Activated CD4-positive, alpha-beta T cell treated with anti-CD3 and anti-CD28 coated beads, Interleukin-2, Interleukin-4, amounts not matched to agents 100 ng/mL and 50 ng/mL, durations not matched to agents 16 hours and 8 hours (primary cell): ENCODE measurements around the gene PRCP.
A peak's percentile ranks its signal among the peaks of the same experiment; 100 is the strongest.

Experiments used
- DNase-seq: peaks from one replicate; pipeline ENCODE4 v3.0.0-alpha.2; 2020; ENCODE audit warnings: low spot score

The PRCP gene

DNA sequence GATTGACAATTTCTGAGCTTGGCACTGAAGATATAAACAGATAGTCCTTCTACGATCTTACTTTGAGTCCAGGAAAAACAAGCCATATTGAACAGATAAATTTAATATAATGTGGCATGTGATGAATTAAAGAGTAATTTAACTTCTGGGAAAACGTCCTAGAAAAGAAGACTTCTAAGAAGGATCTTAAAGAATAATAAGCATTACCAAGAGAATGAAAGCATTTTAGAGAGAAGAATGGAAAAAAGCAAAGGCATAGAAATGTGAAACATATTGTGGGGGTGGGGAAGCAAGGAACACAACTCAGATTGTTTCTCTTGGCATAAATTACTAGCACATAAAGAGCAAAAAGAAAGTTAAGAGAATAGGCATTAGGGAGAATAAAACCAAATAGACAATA, 6.7 kb upstream of the PRCP start:
- DNase-seq: no peak

DNA sequence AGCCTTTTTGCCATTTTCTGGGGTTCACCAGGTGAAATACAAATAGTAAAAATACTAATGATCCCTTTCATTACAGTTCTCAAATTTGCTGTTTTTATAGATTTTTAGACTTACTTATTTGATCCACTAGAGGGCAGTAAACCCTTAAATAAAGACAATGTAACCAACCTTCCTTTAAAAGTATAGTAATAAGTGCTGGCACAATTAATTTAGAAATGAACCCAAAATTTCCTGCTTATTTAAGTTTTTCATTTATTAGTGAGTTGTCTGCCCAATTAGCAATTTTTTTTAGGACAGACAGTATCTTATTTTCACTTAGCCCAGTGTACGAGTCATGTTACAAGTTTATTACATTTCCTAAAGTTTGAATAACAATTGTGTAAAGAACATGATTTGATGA, 6.0 kb upstream of the PRCP start:
- no peak for DNase-seq

DNA sequence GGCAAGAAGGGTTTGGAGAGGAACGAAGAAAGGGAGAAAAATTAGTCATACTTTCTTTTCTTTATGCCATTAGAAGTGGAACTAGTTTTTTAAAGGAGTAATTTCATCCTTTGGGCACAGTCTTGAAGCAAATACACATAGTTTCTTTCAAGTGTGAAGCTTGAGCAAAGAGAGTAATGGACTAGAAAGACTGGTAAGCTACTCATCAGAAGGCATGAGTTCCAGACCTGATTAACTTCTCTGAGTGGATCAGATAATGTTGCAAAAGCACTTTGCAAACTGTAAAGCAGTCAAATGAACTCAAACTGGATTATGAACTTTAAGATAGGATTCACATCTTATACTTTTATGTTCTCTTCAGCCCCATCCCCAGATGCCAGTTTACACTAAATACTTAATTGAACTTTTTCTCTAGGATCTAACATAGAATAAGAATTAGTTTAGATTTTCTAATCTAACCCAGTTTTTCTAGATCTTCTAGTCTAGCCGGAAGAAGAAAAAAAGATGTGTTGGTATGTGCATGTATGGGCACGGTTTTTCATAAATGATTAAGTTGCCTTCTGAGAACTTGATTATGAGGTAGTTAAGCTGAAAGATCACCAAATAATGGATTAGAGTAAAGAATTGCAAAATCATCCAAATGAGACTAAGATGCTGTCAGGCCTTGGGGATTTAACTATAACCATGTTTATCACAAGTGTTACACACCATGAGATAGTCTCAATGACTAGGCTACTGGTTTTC, 3.8 kb upstream of the PRCP start:
- DNase-seq: no peak

DNA sequence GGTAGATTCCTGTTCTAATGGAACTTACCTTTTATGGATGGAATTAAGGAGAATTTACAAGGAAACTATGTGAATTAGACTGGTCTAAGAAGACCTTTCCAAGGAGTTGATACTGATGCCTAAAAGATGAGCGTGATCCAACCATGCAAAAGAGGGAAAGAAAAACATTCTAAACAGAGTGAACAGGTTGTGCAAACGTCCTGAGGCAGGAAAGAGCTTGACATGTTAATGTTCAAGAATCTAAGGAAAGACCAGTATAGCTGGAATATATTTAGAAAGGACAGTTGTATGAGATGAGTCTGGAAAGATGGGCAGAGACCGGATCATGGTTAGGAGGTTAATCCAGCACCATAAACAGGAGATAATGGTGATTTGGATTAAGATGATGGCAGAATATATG, 2.6 kb upstream of the PRCP start:
- no peak for DNase-seq

DNA sequence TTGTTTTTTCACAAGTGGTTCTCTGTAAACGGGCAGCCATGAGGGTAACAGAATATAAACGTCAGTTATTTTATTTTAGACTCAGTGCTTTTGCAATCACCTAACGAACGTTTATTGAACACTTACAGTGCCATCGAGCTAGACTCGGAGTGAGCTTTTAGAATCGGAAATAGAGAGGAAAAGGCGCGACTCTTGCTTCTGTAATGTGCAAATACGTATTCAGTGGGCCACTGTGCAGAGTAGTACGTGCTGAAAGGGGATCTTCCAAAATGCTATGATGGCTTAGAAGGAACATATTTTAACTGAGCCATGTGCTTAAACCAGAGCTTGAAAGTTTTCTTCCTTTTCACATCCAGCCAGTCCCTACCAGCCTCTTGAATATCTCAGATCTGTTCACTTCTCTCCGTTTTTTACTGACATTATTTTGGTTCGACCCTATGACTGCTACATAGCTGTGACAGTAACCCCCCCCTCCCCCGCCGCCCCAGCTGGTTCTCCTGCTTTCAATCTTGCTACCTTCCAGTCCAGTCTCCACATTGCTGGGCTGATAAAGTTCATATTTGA, 1.8 kb upstream of the PRCP start:
- DNase-seq: no peak

DNA sequence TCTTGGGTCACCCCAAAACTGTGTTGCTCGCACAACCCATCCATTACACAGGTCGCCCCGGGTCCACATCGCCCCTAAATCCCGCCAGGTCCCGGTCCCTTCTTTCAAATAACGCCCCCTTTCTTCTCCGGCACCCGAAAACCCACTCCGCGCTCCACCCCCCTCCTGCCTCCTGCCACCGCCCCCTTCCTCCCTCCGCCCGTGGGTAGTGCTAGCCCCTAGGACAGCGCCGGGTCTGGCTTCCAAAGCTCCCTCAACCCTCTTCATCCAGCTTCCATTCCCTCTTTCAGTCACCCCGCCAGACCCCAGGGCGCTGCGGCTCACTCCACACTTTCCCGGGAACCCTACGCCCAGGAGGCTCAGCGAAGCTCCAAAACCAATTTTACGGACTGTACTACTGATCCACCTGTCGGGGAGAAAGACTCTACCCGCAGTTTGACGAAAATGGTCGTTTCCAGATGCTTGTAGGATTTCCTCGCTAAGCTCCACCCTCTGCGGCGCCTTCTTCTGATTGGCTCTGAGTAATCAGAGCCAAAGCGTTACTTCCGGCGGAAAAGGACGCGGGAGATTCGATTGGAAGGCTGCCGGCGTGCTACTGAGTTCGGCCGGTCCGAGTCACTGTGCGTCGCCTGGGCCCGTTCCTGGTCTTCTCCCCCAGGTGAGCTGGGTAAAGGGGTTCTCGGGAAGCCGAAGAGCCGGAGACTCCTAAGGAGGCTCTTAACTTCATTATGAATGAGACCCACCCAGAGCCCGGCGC, 1.1 kb upstream of the PRCP start, which contains the start of gene DDIAS:
DDIAS (plus strand) TSS at position 572 of the 757 bp plus-strand sequence. CDS start 13,003 bp downstream, outside the sequence.
- peak; percentile 97 for DNase-seq

DNA sequence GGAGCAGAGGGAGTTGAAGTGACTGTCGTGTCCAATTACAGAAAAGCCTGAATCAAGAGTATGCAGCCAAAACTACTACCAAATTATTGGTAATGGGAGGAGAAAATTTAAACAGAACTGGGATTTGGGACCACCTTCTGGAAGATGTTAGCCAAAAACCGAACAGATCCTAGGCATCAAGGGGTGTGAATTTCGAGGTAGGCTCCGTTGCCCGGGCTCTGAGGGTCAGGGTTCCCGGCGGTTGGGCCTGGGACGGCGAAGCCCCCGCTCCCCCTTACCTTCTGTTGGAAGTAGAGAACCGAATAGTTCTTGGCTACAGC, 313 bp downstream of the PRCP start:
- no peak for DNase-seq

DNA sequence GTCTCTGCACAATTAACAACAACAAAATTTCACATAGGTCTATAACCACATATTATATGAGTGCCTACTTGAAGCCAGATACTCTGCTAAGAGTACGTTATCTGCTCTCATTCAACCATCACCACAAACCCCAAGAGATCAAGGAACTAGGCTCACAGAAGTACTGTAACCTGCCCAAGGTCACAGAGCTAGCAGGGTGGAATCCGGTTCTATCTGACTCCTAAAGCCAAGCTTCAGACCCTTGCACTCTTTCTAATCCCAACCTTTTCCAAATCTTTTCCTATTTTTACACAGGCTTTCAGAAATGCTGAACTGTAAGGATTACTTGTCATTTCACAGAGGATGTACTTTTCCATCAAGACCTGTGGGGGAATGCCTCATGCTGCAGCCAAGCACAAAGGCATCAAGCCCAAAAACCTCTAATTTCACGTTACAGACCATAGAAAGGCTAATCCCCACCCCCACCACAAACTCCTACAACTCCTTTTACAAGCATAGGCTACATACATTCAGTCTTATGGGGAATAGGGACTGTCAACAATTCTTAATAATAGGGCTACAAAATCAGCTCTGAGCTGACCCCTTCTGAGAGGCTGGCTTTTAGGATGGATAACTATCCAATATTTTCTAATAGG, 927 bp downstream of the PRCP start:
- no peak for DNase-seq

DNA sequence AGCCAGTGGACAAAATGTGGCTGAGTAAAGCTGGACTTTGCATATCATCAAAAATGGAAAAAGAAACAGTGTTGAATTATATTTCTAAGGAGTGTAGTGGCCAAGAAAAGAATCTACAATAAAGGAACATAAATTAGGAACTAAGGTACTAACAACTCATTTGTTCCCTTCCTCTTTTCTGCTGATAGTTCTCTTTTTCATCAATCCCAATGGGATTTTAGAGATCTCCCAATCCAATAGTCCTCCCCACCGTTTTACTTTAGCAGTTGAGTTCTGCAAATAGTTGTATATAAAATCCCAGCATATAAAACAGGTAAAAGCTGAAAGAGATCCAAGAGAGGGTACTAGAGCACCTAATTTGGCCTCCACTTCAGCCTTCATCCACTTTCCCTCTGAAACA, 2.0 kb downstream of the PRCP start:
- DNase-seq: no peak

DNA sequence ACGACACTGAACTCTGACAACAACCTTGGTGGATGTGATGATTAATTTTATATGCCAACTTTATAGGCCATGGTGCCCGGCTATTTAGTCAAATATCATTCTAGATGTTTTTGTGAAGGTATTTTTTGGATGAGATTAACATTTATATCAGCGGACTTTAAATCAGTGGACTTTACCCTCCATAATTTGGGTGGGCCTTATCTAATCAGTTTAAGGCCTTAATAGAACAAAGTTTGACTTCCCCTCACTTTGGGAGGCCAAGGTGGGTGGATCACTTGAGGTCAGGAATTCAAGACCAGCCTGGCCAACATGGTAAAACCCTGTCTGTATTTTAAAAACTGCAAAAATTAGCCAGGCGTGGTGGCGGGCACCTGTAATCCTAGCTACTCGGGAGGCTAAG, 4.0 kb downstream of the PRCP start:
- DNase-seq: no peak

DNA sequence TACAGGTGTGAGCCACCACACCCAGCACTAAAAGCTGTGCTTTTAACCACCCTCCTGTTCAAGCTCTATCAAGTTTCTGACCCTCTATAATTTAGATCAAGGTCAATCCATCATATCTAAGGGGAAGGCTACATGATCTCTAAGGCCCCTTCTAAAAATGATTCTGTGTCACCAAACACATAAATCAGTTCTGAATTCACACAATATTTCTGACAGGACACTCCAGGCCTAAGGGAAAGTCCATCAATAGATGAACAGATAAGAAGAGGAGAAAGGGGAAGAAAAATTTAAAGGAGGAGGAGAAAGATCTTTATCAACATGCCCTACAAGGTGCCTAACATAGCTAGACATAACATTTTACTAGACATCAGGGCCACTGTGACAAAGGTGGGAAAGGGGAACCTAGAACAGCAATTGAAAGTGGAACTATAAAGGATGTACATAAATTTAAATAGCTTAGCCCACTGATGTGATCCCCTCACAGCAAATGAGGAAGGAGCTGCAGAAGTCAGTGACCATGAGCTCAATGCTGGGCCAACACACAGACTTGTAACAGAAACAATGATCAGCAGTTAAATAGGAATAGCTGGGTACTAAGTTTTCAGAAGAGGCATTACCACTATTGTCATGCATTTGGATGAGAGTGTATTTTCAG, 4.7 kb downstream of the PRCP start:
- no peak for DNase-seq

DNA sequence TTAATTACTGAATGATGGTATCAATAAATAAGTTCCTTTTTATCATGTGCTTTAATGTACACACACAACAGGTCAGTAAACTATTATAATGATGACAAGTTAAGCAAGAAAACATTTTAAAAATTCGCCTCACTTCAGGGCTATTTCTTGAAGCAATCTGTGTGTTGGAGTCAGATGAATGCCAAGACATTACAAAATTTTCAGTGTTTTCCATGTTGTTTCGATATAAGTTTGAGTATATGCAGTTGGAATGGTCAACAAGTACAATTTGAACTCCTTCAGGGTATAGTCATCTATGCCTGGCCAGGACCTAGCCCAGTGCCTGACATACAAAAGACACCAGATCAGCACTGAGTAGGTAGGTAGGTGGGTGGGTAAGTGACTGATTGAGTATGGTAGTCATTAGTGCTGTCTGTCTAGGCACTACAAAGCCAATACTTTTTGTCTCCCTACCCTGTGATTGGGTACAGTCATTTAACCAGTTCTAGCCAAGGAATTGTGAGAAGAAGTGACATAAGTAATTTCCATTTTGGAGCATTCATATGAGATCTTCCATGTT, 7.5 kb downstream of the PRCP start:
- DNase-seq: no peak

DNA sequence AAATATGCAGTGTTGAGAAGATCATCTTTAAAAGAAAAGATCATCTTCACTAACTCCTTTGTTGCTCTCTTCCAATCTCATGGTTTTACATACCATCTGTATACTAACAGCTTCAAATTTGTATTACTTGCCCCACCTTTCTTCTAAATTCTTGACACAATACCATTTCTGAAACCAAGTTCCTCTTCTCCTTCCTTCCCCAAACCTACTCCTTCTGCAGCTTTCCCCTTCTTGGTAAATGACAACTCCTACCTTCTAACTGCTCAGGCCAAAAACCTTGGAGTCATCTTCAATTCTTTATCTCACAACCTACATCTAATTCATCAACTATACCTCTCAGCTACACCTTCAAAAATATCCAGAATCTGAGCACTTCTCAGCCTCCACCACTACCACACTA, 9.3 kb downstream of the PRCP start:
- no peak for DNase-seq

DNA sequence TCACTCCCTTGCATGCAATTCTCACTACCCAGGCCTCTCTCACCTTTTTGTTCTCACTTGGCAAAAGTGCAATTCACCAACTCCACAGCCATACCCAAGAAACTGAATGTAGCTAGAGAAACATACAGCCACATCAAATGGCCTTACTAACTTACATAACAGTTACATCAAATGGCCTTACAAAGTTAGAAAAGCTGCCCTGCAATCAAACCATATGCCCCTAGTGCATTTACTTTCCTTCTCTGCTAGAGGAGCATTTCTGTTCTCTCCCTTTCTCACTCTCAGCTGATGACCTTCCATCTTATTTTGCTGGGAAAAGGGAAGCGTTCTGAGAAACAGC, 10.3 kb downstream of the PRCP start:
- DNase-seq: no peak

DNA sequence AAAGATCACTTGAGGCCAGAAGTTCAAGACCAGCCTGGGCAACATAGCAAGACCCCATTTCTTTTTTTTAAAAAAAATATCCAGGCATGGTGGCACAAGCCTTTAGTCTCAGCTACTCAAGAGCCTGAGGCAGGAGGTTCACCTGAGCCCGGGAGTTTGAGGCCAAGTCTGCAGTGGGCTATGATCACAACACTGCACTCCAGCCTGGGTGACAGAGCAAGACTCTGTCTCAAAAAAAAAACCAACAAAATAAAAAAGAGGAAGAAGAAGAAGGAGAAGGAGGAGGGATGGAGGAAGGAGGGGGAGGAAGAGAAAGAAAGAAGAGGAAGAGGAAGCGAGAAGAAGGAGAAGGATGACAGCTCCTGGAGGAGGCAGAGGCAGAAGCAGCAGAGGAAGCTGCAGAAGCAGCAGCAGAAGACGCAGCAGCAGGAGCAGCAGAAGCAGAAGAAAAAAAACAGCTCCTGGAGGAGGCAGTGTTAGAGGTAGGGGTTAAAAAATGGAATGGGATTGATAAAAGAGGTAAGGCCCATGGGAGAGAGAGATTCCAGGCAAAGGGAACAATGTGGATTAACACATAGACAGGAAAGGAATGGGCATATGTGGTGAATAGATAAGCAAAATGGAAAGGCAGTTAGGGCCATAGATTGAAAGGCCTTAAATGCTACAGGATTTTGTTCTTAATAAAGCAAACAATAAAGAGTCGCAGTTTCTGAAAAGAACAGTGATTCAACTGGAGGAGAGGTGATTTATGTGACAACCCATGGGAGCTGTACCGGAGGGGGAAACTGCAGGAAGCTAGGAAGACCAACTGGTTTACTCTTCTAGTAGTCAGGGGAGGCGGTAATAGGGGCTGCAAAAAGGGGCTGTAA, 10.9 kb downstream of the PRCP start:
- DNase-seq: no peak

DNA sequence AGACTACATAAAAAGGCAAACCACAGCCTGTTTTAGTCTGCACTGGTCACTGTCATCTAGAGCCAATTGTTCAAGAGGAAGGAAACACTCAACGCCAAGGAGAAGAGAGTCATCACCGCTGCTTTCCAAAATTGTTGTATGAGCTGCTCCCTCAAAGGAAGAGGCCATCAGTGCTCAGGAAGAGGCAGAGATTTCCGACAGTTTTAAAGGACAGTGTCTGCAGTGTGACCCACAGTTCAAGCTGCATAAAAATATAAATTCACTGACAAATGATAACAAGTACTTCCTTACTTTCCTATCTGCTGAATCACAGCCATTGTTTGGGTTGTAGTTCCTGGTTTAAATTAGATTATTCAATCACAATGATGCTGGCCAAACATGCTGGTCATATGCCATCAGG, 16.4 kb downstream of the PRCP start:
- no peak for DNase-seq

DNA sequence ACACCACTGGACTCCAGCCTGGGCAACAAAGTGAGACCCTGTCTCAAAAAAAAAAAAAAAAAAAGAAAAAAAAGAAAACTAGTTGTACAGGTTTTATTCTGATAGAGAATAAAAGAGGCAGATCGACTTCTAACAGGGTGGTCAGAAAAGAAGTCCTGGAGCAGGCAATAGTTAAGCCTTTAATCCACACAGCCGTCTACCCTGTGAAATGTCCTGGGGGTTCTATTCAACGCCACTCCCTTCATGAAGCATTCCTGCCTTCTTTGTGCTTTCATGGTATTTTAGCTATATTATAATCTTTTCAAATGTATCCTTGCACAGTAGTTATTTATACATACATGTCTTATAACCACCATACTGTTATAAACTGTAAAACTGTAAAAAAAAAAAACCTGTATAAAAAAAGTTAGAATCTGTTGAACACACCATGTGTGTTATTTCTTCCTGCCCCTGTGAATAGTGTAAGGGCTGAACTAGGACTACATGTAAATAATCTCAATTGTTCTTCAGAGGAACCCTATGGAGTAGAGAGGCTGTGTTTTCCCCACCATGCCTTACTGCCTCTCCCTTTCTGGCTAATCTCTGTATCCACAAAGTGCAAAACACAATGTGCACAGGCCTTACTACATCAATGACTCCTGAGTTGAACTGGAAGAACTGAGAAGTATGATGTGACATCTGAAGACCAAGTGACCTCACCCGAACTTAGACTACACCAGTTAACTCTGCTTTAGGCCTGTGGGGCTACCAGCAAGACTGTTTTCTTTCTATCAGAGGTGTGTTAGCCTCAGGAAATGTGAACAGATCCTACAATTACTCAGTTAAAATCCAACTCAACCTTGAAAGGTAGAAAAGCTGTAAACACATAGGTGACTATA, 25.3 kb downstream of the PRCP start:
- DNase-seq: no peak

DNA sequence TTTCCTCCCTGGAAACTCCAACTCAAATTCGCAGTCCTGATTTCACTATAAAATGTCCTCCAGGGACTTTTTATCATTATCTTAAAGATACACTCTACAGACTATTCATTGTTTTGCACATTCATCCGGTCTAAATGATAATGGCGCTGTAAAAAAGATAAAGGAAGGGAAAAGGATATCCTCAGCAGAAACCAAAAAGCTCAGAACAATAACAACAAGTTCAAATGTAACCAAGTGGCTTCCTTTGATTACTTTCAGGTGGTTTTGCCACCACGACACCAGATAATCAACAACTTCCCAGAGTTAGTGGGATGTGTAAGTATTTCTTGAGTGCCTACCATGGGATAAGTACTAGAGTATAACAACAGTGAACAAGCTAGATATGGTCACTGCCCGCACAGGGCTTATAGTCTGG, 26.3 kb downstream of the PRCP start:
- DNase-seq: no peak

DNA sequence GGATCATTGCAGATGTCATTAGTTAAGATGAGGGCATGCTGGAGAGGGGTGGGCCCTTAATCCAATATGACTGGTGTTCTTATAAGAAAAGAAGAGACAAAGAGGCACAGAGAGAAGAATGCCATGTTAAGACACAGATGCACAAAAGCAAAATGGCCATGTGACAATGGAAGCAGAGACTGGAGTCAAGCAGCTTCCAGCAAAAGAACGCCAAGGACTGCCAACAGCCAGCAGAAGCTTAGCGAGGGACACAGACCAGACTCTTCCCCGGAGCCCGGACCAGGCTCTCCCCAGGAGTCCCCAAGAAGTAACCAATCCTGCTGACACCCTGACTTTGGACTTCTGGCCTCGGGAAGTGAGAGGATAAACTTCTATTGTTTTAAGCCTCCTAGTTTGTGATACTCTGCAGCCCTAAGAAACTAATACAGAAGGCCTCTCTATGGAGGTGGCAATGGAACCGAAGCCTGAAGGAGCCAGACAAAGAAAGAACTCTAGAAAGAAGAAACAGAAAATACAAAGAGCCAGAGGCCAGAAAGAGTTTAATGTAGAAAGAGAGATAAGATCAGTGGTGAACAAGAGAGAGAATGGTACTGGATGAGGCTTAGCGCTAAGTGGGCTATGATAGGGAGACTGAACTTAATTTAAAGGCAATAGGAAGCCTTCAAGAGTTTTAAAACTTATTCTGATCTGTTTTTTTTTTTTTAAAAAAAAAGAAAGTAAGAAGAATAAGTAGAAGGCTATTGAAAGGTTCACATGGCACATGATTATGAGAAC, 27.7 kb downstream of the PRCP start:
- no peak for DNase-seq

DNA sequence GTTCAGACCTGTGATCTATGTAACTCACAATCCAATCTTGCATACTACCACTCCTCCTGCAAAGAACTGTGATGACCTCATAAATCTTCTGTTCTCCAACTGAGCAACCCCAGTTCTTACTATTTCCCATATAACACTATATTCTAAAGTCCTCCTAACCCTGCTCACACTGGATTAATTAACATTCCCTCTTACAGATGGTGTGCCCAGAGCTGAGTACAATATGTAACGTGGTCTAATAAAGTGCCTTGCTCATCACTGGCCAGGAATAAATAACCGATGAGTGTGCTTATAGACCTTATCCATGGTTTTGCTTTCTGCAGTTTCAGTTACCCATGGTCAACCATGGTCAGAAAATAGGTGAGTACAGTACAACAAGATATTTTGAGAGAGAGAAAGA, 28.6 kb downstream of the PRCP start:
- DNase-seq: no peak
